CD8-positive, alpha-beta memory T cell (primary cell): ENCODE results near the gene PPP2R3A. TPM values are rescaled to one million over a fixed set of nuclear protein-coding genes. Genes with fewer than 3 reads are reported as not detected.

Source experiments
- CTCF ChIA-PET: fragments of 350-600 bp; sonication (Branson Sonifier 250); formaldehyde crosslinking; loops from one replicate; lab custom pipeline; 2021; ENCODE audit warnings: antibody characterized with exemption; lab: Charles Lee
- POLR2A ChIA-PET: fragments of 350-600 bp; sonication (Branson Sonifier 250); formaldehyde crosslinking; loops from one replicate; lab custom pipeline; 2021; ENCODE audit warnings: antibody characterized with exemption; lab: Charles Lee
- DNase-seq, 5 donors: peaks; one replicate each; pipeline versions ENCODE4 v3.0.0 to v3.0.0-alpha.2; 2020 to 2022; ENCODE audit warnings: mixed read lengths in 1 of 5
- H3K27ac ChIP-seq: one replicate; pipeline ENCODE4 v1.7.0; 2013; ENCODE audit warnings: low read depth, mild to moderate bottlenecking, low read length, moderate library complexity
- H3K27me3 ChIP-seq: 2 replicates; pipeline ENCODE4 v1.7.0; 2013; ENCODE audit warnings: low read length, mild to moderate bottlenecking; ENCODE audit not compliant: insufficient read depth, poor library complexity, severe bottlenecking
- H3K36me3 ChIP-seq: 2 replicates; pipeline ENCODE4 v1.7.0; 2013; ENCODE audit warnings: mild to moderate bottlenecking, low read length, moderate library complexity; ENCODE audit not compliant: insufficient read depth
- H3K4me1 ChIP-seq: 2 replicates; pipeline ENCODE4 v1.7.0; 2013; ENCODE audit warnings: mild to moderate bottlenecking, low read length, moderate library complexity; ENCODE audit not compliant: insufficient read depth
- H3K4me3 ChIP-seq: 2 replicates; pipeline ENCODE4 v1.7.0; 2013; ENCODE audit warnings: mild to moderate bottlenecking, low read length
- H3K9me3 ChIP-seq: 2 replicates; pipeline ENCODE4 v1.7.0; 2013; ENCODE audit warnings: mild to moderate bottlenecking, low read length
- H3K27ac Mint-ChIP-seq, 8 donors: one replicate each; pipeline ENCODE4 v1.8.0; 2020 to 2021; ENCODE audit warnings: mixed read lengths in 8 of 8, mild to moderate bottlenecking in 6 of 8, inconsistent platforms in 3 of 8, moderate library complexity in 3 of 8
- H3K27me3 Mint-ChIP-seq, 2 donors: one replicate each; pipeline ENCODE4 v1.8.0; 2020 to 2021; ENCODE audit warnings: mixed read lengths in 2 of 2, mild to moderate bottlenecking in 1 of 2, moderate library complexity in 1 of 2
- H3K36me3 Mint-ChIP-seq, 3 donors: one replicate each; pipeline ENCODE4 v1.8.0; 2020 to 2021; ENCODE audit warnings: mixed read lengths in 3 of 3, inconsistent platforms in 1 of 3, mild to moderate bottlenecking in 1 of 3
- H3K4me1 Mint-ChIP-seq, 3 donors: one replicate each; pipeline ENCODE4 v1.8.0; 2020 to 2021; ENCODE audit warnings: mixed read lengths in 3 of 3, inconsistent platforms in 1 of 3, mild to moderate bottlenecking in 1 of 3
- H3K4me3 Mint-ChIP-seq, 7 donors: one replicate each; pipeline ENCODE4 v1.8.0; 2020 to 2021; ENCODE audit warnings: mixed read lengths in 7 of 7, mild to moderate bottlenecking in 6 of 7, moderate library complexity in 4 of 7, inconsistent platforms in 2 of 7
- H3K9me3 Mint-ChIP-seq, 5 donors: one replicate each; pipeline ENCODE4 v1.8.0; 2020 to 2022; ENCODE audit warnings: mixed read lengths in 5 of 5, mild to moderate bottlenecking in 3 of 5, moderate library complexity in 2 of 5, inconsistent platforms in 1 of 5
- polyA plus RNA-seq: library from polyadenylated mRNA; unstranded; fragments of 300-500 nt; fragmentation: Illumina TruSeq; gene quantifications from one replicate; pipeline ENCODE4 v1.2.3, GENCODE V29; 2021
- total RNA-seq, 2 experiments: library from RNA; stranded (reverse); gene quantifications; one replicate each; pipeline ENCODE4 v1.2.3, GENCODE V29; 2021

PPP2R3A gene
- total and polyA plus RNA-seq, 3 experiments from 2014 or later = 0.04 to 0.22 (median 0.18) TPM

DNA sequence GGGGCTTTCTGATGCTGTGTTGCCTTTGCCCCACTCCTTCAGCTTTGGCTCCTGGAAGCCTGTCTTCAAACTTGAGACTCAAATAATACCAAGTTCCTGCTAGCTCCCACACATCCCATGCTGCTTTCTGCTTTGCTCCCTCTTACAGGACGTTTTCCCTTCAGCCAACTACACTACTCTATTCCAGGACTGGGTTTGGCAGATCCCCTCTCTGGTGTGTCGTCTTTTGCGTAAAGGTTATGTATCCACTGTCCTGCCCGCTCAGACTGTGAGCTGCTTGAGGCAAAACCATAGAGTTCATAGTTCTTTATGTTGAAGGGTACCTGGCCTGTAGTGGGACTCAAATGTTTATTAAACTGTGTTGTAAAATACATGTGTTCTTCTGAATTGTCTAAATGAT, 25.4 kb downstream of the PPP2R3A start:
- CTCF ChIA-PET = no interaction called here
- Mint-ChIP-seq H3K36me3 (no peaks in the 10 kb centered on the region), H3K27ac (no peak overlapping the region)

DNA sequence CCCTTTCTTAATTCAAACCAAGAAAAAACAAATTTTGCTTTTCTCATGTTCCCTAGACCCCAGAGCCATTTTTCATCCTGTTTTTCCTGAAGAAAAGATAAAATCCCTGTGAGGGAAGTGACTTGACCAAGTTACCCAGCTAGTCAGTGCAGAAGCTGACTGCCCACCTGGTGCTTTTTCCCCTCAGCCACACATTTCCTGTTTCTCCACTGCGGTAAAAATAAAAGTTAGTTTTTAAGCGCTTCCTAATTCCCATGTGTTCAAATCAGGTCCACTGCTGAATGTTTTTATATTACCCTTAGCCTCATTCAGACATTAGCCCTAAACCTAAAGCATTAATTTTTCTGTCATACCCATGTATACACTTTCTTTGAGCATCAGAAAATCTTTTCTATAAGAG, 26.1 kb downstream of the PPP2R3A start:
- H3K27ac ChIP-seq = no peak overlapping the region
- Mint-ChIP-seq H3K9me3 (peaks cover 0 to 2% (median 0%) of the 10 kb centered on the region in 5 donors), H3K27ac (no peak overlapping the region), H3K4me3 (no peak overlapping the region), H3K36me3 (no peaks in the 10 kb centered on the region), H3K4me1 (no peaks in the 10 kb centered on the region), H3K27me3 (peaks cover 2 to 28% of the 10 kb centered on the region in 2 donors)
- no peaks in the 10 kb centered on the region for H3K27me3 ChIP-seq
- no peaks in the 10 kb centered on the region for H3K4me1 ChIP-seq
- H3K36me3 ChIP-seq = no peaks in the 10 kb centered on the region
- CTCF ChIA-PET = no interaction called here
- DNase-seq = no peak
- no peak overlapping the region for H3K4me3 ChIP-seq
- POLR2A ChIA-PET = no interaction called here
- no peaks in the 10 kb centered on the region for H3K9me3 ChIP-seq

More for the DNA sequence above, 25.4 kb downstream of the PPP2R3A start:
- H3K27me3 Mint-ChIP-seq = peaks cover 2 to 26% of the 10 kb centered on the region in 2 donors
- Histone ChIP-seq H3K27ac (no peak overlapping the region), H3K27me3 (no peaks in the 10 kb centered on the region), H3K4me3 (no peak overlapping the region), H3K36me3 (no peaks in the 10 kb centered on the region), H3K4me1 (no peaks in the 10 kb centered on the region), H3K9me3 (no peaks in the 10 kb centered on the region)
- POLR2A ChIA-PET = no interaction called here
- H3K4me3 Mint-ChIP-seq = no peak overlapping the region
- DNase-seq = no peak
- peaks cover 0 to 2% (median 0%) of the 10 kb centered on the region in 5 donors for H3K9me3 Mint-ChIP-seq
- no peaks in the 10 kb centered on the region for H3K4me1 Mint-ChIP-seq

GRCh38 chr3:135992072-135992471, 26.5 kb downstream of the PPP2R3A start:
- Histone ChIP-seq H3K27me3 (no peaks in the 10 kb centered on the region), H3K4me3 (no peak overlapping the region), H3K4me1 (no peaks in the 10 kb centered on the region), H3K27ac (no peak overlapping the region), H3K9me3 (no peaks in the 10 kb centered on the region), H3K36me3 (no peaks in the 10 kb centered on the region)
- no peak for DNase-seq
- ChIA-PET CTCF (no interaction called here), POLR2A (no interaction called here)
- H3K4me1 Mint-ChIP-seq = no peaks in the 10 kb centered on the region
- H3K27ac Mint-ChIP-seq = no peak overlapping the region
- H3K4me3 Mint-ChIP-seq = no peak overlapping the region
- H3K36me3 Mint-ChIP-seq = no peaks in the 10 kb centered on the region
- peaks cover 0 to 2% (median 0%) of the 10 kb centered on the region in 5 donors for H3K9me3 Mint-ChIP-seq
- peaks cover 2 to 28% of the 10 kb centered on the region in 2 donors for H3K27me3 Mint-ChIP-seq

- H3K4me1 Mint-ChIP-seq = no peaks in the 10 kb centered on the region
- H3K27ac Mint-ChIP-seq = no peak overlapping the region
- Histone ChIP-seq H3K4me1 (no peaks in the 10 kb centered on the region), H3K27ac (no peak overlapping the region), H3K36me3 (no peaks in the 10 kb centered on the region), H3K27me3 (no peaks in the 10 kb centered on the region), H3K9me3 (no peaks in the 10 kb centered on the region), H3K4me3 (no peak overlapping the region)
- no peak overlapping the region for H3K4me3 Mint-ChIP-seq
- H3K9me3 Mint-ChIP-seq = peaks cover 0 to 2% (median 0%) of the 10 kb centered on the region in 5 donors
- DNase-seq = no peak
- H3K27me3 Mint-ChIP-seq = peaks cover 2 to 31% of the 10 kb centered on the region in 2 donors
- POLR2A ChIA-PET = no interaction called here
- H3K36me3 Mint-ChIP-seq = no peaks in the 10 kb centered on the region
- CTCF ChIA-PET = no interaction called here
These were observed 29.3 kb downstream of the PPP2R3A start for GRCh38 chr3:135994708-135995337.

DNA sequence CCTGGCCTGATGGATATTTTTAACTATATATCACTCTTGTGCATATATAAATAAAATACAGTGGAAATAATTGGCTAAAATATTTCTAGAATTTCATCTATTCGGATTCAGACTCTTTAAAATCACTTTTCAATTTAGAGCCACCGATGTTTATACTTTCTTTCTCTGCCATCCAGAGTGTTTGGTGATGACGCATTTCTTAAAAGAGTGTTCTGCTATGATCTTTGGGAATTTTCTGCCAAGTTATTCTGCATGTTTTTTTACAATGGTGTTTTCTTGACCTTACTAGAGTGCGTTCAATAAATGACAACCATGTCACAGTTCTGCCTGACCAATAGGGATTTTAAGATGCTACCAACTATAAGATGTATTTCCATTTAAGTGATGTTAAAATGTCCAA, 30.2 kb downstream of the PPP2R3A start:
- no peak overlapping the region for H3K4me3 ChIP-seq
- Mint-ChIP-seq H3K4me3 (no peak overlapping the region), H3K27me3 (peaks cover 9 to 33% of the 10 kb centered on the region in 2 donors), H3K9me3 (peaks cover 0 to 2% (median 0%) of the 10 kb centered on the region in 5 donors), H3K36me3 (peaks cover 0 to 5% (median 0%) of the 10 kb centered on the region in 3 donors), H3K27ac (no peak overlapping the region), H3K4me1 (no peaks in the 10 kb centered on the region)
- ChIA-PET POLR2A (no interaction called here), CTCF (no interaction called here)
- no peaks in the 10 kb centered on the region for H3K9me3 ChIP-seq
- no peak overlapping the region for H3K27ac ChIP-seq
- H3K27me3 ChIP-seq = no peaks in the 10 kb centered on the region
- no peak for DNase-seq
- H3K4me1 ChIP-seq = no peaks in the 10 kb centered on the region
- H3K36me3 ChIP-seq = no peaks in the 10 kb centered on the region

GRCh38 chr3:135997554-135998320, 32.2 kb downstream of the PPP2R3A start:
- no peak overlapping the region for H3K4me3 ChIP-seq
- H3K9me3 ChIP-seq = no peaks in the 10 kb centered on the region
- ChIA-PET POLR2A (no interaction called here), CTCF (no interaction called here)
- no peak overlapping the region for H3K27ac ChIP-seq
- peaks cover 0 to 5% (median 0%) of the 10 kb centered on the region in 3 donors for H3K36me3 Mint-ChIP-seq
- peaks cover 11 to 36% of the 10 kb centered on the region in 2 donors for H3K27me3 Mint-ChIP-seq
- no peaks in the 10 kb centered on the region for H3K4me1 ChIP-seq
- H3K4me1 Mint-ChIP-seq = no peaks in the 10 kb centered on the region
- H3K4me3 Mint-ChIP-seq = no peak overlapping the region
- H3K36me3 ChIP-seq = no peaks in the 10 kb centered on the region
- DNase-seq = no peak
- no peaks in the 10 kb centered on the region for H3K27me3 ChIP-seq
- no peak overlapping the region for H3K27ac Mint-ChIP-seq
- H3K9me3 Mint-ChIP-seq = peaks cover 0 to 4% (median 1%) of the 10 kb centered on the region in 5 donors

- Mint-ChIP-seq H3K4me1 (no peaks in the 10 kb centered on the region), H3K4me3 (no peak overlapping the region), H3K27me3 (peaks cover 6 to 17% of the 10 kb centered on the region in 2 donors), H3K9me3 (peaks cover 0 to 6% (median 0%) of the 10 kb centered on the region in 5 donors), H3K27ac (no peak overlapping the region), H3K36me3 (peaks cover 0 to 6% (median 0%) of the 10 kb centered on the region in 3 donors)
- Histone ChIP-seq H3K36me3 (no peaks in the 10 kb centered on the region), H3K27ac (no peak overlapping the region), H3K4me1 (no peaks in the 10 kb centered on the region), H3K4me3 (no peak overlapping the region), H3K27me3 (no peaks in the 10 kb centered on the region), H3K9me3 (no peaks in the 10 kb centered on the region)
- ChIA-PET POLR2A (no interaction called here), CTCF (no interaction called here)
- no peak for DNase-seq
These were observed 42.7 kb downstream of the PPP2R3A start for GRCh38 chr3:136008221-136008620.

DNA sequence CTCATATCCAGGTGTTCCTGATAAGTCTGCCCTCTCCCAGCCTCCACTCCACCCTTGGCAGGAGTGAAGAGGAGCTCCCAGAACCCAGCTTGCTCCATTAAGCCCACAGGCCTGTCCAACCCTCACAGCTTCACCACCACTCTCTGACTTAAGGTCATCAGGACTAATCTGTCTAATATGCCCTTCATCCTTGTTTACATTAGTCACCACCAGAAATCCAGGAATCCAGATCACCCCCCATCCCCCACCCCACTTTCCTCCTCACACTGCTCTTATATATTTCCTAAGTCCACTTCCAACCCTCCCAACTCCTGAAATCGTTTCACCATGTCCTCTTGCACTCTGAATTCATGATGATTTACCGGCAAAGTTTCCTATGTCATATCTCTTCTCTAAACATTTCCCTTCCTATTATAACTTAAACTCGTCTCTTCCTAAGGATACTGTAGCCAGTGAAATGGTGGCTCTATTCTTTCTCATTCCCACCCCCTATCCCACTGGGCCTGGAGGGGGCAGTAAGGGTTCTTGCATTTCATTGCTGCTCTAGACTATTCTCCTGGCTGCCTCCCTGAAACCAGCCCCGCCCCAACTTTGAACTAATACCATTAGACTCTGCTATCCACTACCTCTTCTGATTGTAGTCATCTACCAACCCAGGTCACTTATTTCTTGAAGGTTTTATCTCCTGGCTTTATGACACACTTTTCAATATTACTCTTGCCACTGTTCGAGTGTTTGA, 43.4 kb downstream of the PPP2R3A start:
- no peak overlapping the region for H3K4me3 ChIP-seq
- Mint-ChIP-seq H3K36me3 (peaks cover 0 to under 1% (median 0%) of the 10 kb centered on the region in 3 donors), H3K4me1 (no peaks in the 10 kb centered on the region), H3K4me3 (no peak overlapping the region), H3K27ac (no peak overlapping the region), H3K27me3 (peaks cover 2 to 18% of the 10 kb centered on the region in 2 donors), H3K9me3 (peaks cover 0 to 6% (median 0%) of the 10 kb centered on the region in 5 donors)
- no peaks in the 10 kb centered on the region for H3K9me3 ChIP-seq
- DNase-seq = no peak
- H3K27ac ChIP-seq = no peak overlapping the region
- ChIA-PET POLR2A (no interaction called here), CTCF (no interaction called here)
- H3K27me3 ChIP-seq = no peaks in the 10 kb centered on the region
- H3K36me3 ChIP-seq = no peaks in the 10 kb centered on the region
- H3K4me1 ChIP-seq = no peaks in the 10 kb centered on the region
